ENCODE measurements around the gene SUSD5. TPM values are rescaled to one million over a fixed set of nuclear protein-coding genes. Genes with fewer than 3 reads are reported as not detected.
A peak's percentile ranks its signal among the peaks of the same experiment; 100 is the strongest.

Gene SUSD5
- total and polyA plus RNA-seq, 2 of the 4 experiments (the other 2 are of a cell fraction): 1.4 to 2.9 TPM

- TF ChIP-seq SMC3 (IDR thresholded peaks at IDR 0.05; ENCODE audit: low read depth, low read length) (no peak), FOS (IDR thresholded peaks at IDR 0.05; ENCODE audit: low read depth, low read length) (no peak), RAD21 (IDR thresholded peaks at IDR 0.05; ENCODE audit: low read length) (no peak), MAZ (IDR thresholded peaks at IDR 0.05; ENCODE audit: borderline replicate concordance, low read depth, low read length) (no peak), NFE2L2 (IDR thresholded peaks at IDR 0.05; ENCODE audit: low read depth, low read length) (no peak), CHD1 (IDR thresholded peaks at IDR 0.05; ENCODE audit: low read depth, low read length) (no peak), RFX5 (IDR thresholded peaks at IDR 0.05; ENCODE audit: low read depth, low read length) (no peak), CEBPB (IDR thresholded peaks at IDR 0.05; ENCODE audit: low read depth, low read length) (no peak), POLR2A (IDR thresholded peaks at IDR 0.05; ENCODE audit: low read depth, low read length) (no peak), MAFK (IDR thresholded peaks at IDR 0.05; ENCODE audit: low read depth, low read length) (no peak), ELK1 (IDR thresholded peaks at IDR 0.05; ENCODE audit: borderline replicate concordance, low read depth, low read length) (no peak), MXI1 (IDR thresholded peaks at IDR 0.05; ENCODE audit: borderline replicate concordance, low read depth, low read length) (no peak), RCOR1 (IDR thresholded peaks at IDR 0.05; ENCODE audit: insufficient replicate concordance, low read length) (no peak), BHLHE40 (IDR thresholded peaks at IDR 0.05; ENCODE audit: low read depth, low read length) (no peak)
- TF ChIP-seq, protein P1, sequence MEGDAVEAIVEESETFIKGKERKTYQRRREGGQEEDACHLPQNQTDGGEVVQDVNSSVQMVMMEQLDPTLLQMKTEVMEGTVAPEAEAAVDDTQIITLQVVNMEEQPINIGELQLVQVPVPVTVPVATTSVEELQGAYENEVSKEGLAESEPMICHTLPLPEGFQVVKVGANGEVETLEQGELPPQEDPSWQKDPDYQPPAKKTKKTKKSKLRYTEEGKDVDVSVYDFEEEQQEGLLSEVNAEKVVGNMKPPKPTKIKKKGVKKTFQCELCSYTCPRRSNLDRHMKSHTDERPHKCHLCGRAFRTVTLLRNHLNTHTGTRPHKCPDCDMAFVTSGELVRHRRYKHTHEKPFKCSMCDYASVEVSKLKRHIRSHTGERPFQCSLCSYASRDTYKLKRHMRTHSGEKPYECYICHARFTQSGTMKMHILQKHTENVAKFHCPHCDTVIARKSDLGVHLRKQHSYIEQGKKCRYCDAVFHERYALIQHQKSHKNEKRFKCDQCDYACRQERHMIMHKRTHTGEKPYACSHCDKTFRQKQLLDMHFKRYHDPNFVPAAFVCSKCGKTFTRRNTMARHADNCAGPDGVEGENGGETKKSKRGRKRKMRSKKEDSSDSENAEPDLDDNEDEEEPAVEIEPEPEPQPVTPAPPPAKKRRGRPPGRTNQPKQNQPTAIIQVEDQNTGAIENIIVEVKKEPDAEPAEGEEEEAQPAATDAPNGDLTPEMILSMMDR (conservative IDR thresholded peaks at IDR 0.05; ENCODE audit: low read depth, low read length): no peak
- TF ChIP-seq, protein P2, sequence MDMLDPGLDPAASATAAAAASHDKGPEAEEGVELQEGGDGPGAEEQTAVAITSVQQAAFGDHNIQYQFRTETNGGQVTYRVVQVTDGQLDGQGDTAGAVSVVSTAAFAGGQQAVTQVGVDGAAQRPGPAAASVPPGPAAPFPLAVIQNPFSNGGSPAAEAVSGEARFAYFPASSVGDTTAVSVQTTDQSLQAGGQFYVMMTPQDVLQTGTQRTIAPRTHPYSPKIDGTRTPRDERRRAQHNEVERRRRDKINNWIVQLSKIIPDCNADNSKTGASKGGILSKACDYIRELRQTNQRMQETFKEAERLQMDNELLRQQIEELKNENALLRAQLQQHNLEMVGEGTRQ (IDR thresholded peaks at IDR 0.05; ENCODE audit: low read depth, low read length): no peak
Measured at GRCh38 chr3:33174711-33175414, 43.7 kb downstream of the SUSD5 start.

More at GRCh38 chr3:33174711-33175414, 43.7 kb downstream of the SUSD5 start:
- no peak overlapping the region for H2BK120ac ChIP-seq (ENCODE audit: low read depth, low read length)
- no peak overlapping the region for H3K23ac ChIP-seq (ENCODE audit: low read depth, low read length)
- WGBS, 2 experiments (ENCODE audit: extremely low coverage in 2 of 2, insufficient read length in 1 of 2): 93% methylated on average over 9 of the region's 19 CpGs; no CpG with 5 or more reads in 1 of the 2 experiments
- DNase-seq: peak; percentile 10
- H4K8ac ChIP-seq (ENCODE audit: low read depth in 2 of 2, low read length in 2 of 2): no peak overlapping the region
- H3K79me1 ChIP-seq (ENCODE audit: low read depth in 1 of 2, low read length in 2 of 2): no peaks in the 10 kb centered on the region
- CTCF ChIA-PET: no interaction called here
- ATAC-seq (ENCODE audit: low read depth): no peak
- H2BK20ac ChIP-seq (ENCODE audit: low read depth, low read length): no peak overlapping the region
- H3K4me2 ChIP-seq (ENCODE audit: low read depth, low read length): no peak overlapping the region
- no peak overlapping the region for H3K27ac ChIP-seq (ENCODE audit: insufficient read depth, low read length)
- no peak overlapping the region for H2BK15ac ChIP-seq (ENCODE audit: low read depth, low read length)
- H3K9ac ChIP-seq (ENCODE audit: low read depth, low read length): no peak overlapping the region
- peaks cover 5% of the 10 kb centered on the region for H3K9me1 ChIP-seq (ENCODE audit: insufficient read depth, low read length)
- in situ Hi-C loops (cut with MboI; ENCODE audit: low sequenced_read_pairs) (no loop called here), dilution Hi-C loops (cut with HindIII; ENCODE audit: low sequenced_read_pairs, unreplicated experiment) (no loop called here), intact Hi-C loops (cut with micrococcal nuclease) (no loop called here)
- no peak overlapping the region for H3K4me3 ChIP-seq (ENCODE audit: insufficient read depth, low read depth, low read length)
- no peak overlapping the region for H3K4ac ChIP-seq (ENCODE audit: low read depth, low read length)
- H2AK9ac ChIP-seq (replicated peaks; ENCODE audit: low read depth, low read length, poor library complexity): no peak overlapping the region
- H4K5ac ChIP-seq (ENCODE audit: low read depth, low read length): no peak overlapping the region
- no peaks in the 10 kb centered on the region for H3K27me3 ChIP-seq (ENCODE audit: control insufficient read depth, insufficient read depth, low read length)
- POLR2A ChIA-PET (ENCODE audit: unreplicated experiment): no interaction called here
- H3K4me1 ChIP-seq (ENCODE audit: control insufficient read depth, insufficient read depth, low read length): no peaks in the 10 kb centered on the region
- BruUV-seq (replicated peaks): no TSS peak
- H3K36me3 ChIP-seq (ENCODE audit: control insufficient read depth, insufficient read depth, low read length): no peaks in the 10 kb centered on the region
- peak overlapping the region; percentile 17 for H2AFZ ChIP-seq (replicated peaks; ENCODE audit: low read length, poor library complexity)
- no peak overlapping the region for H3K18ac ChIP-seq (ENCODE audit: low read depth, low read length)
- no peak overlapping the region for H2BK5ac ChIP-seq (ENCODE audit: low read depth, low read length, poor library complexity, severe bottlenecking)
- no peaks in the 10 kb centered on the region for H3K9me3 ChIP-seq (ENCODE audit: control insufficient read depth, insufficient read depth, low read length)
- H4K91ac ChIP-seq (ENCODE audit: insufficient read depth, low read depth, low read length): no peak overlapping the region
- no peak overlapping the region for H3K56ac ChIP-seq (ENCODE audit: extremely low read depth, insufficient read depth, low read length)
- H3K14ac ChIP-seq (replicated peaks; ENCODE audit: low read depth, low read length): no peak overlapping the region
- H4K20me1 ChIP-seq (ENCODE audit: insufficient read depth, low read length): no peaks in the 10 kb centered on the region
- no peak overlapping the region for H2AK5ac ChIP-seq (ENCODE audit: low read depth, low read length)

Data from IMR-90 (cell line).